Liver (tissue), 9 donors: ENCODE results near the gene ARFGAP2. TPM values are rescaled to one million over a fixed set of nuclear protein-coding genes. Genes with fewer than 3 reads are reported as not detected.

ENCODE experiments used
- DNase-seq: peaks from one replicate; pipeline ENCODE4 v3.0.0-alpha.2; 2017; ENCODE audit warnings: low spot score
- H3K27ac ChIP-seq, 2 donors: one replicate each; pipeline ENCODE4 v1.7.0; 2013; ENCODE audit warnings: inconsistent platforms in 2 of 2, low read length in 2 of 2, control low read depth in 1 of 2, low read depth in 1 of 2, mild to moderate bottlenecking in 1 of 2
- H3K27me3 ChIP-seq, 4 donors: one replicate each; pipeline versions ENCODE4 v1.6.1 to v1.7.0; 2013; ENCODE audit warnings: low read length in 3 of 4, inconsistent platforms in 1 of 4, mild to moderate bottlenecking in 1 of 4, moderate library complexity in 1 of 4; ENCODE audit not compliant: control insufficient read depth in 4 of 4, insufficient read depth in 4 of 4
- H3K36me3 ChIP-seq, 4 donors: one replicate each; pipeline versions ENCODE4 v1.6.1 to v1.7.0; 2013; ENCODE audit warnings: low read length in 3 of 4, mild to moderate bottlenecking in 3 of 4, low read depth in 1 of 4, moderate library complexity in 1 of 4; ENCODE audit not compliant: control insufficient read depth in 4 of 4, insufficient read depth in 3 of 4
- H3K4me1 ChIP-seq, 4 donors: one replicate each; pipeline versions ENCODE4 v1.6.1 to v1.7.0; 2013; ENCODE audit warnings: low read length in 3 of 4, mild to moderate bottlenecking in 3 of 4, moderate library complexity in 1 of 4; ENCODE audit not compliant: control insufficient read depth in 4 of 4, insufficient read depth in 4 of 4
- H3K4me3 ChIP-seq, 3 donors: one replicate each; pipeline versions ENCODE4 v1.6.1 to v1.7.0; 2013; ENCODE audit warnings: low read length in 3 of 3, control low read depth in 1 of 3, low read depth in 1 of 3, mild to moderate bottlenecking in 1 of 3
- H3K9ac ChIP-seq, 2 donors: one replicate each; pipeline ENCODE4 v1.7.0; 2013; ENCODE audit warnings: low read length in 2 of 2, mild to moderate bottlenecking in 2 of 2, moderate library complexity in 2 of 2, control low read depth in 1 of 2, low read depth in 1 of 2
- H3K9me3 ChIP-seq, 4 donors: one replicate each; pipeline versions ENCODE4 v1.6.1 to v1.7.0; 2013; ENCODE audit warnings: low read length in 3 of 4; ENCODE audit not compliant: control insufficient read depth in 4 of 4
- ATF3 ChIP-seq: IDR thresholded peaks from 2 replicates; pipeline ENCODE4 v1.6.1; 2016; ENCODE audit warnings: antibody characterized with exemption
- CTCF ChIP-seq: fragments of 150-350 bp; IDR thresholded peaks from 2 replicates; pipeline ENCODE4 v1.5.1; 2017; ENCODE audit warnings: improper control_type of control experiment, low read depth, low read length; ENCODE audit not compliant: missing input control
- EGR1 ChIP-seq, 2 donors: IDR thresholded peaks; 2 replicates each; pipeline ENCODE4 v1.6.1; 2016 to 2018; ENCODE audit warnings: antibody characterized with exemption in 2 of 2, low read depth in 2 of 2
- FOXA1 ChIP-seq: IDR thresholded peaks from 2 replicates; pipeline ENCODE4 v1.6.1; 2016; ENCODE audit warnings: antibody characterized with exemption
- FOXA2 ChIP-seq: IDR thresholded peaks from 2 replicates; pipeline ENCODE4 v1.6.1; 2016; ENCODE audit warnings: antibody characterized with exemption
- HNF4A ChIP-seq, 2 donors: conservative IDR thresholded peaks; 2 replicates each; pipeline ENCODE4 v1.6.1; 2016; ENCODE audit warnings: antibody characterized with exemption in 2 of 2, mild to moderate bottlenecking in 2 of 2
- HNF4G ChIP-seq: IDR thresholded peaks from 2 replicates; pipeline ENCODE4 v1.6.1; 2016; ENCODE audit warnings: antibody characterized with exemption
- JUND ChIP-seq, 2 donors: IDR thresholded peaks; 2 replicates each; pipeline ENCODE4 v1.6.1; 2016; ENCODE audit warnings: antibody characterized with exemption in 2 of 2
- NR2F2 ChIP-seq: IDR thresholded peaks from 2 replicates; pipeline ENCODE4 v1.6.1; 2016; ENCODE audit warnings: antibody characterized with exemption
- RAD21 ChIP-seq, 2 donors: IDR thresholded peaks; 2 replicates each; pipeline ENCODE4 v1.6.1; 2016; ENCODE audit warnings: antibody characterized with exemption in 2 of 2, mild to moderate bottlenecking in 2 of 2
- REST ChIP-seq: IDR thresholded peaks from 2 replicates; pipeline ENCODE4 v1.6.1; 2016; ENCODE audit warnings: antibody characterized with exemption, mild to moderate bottlenecking
- RXRA ChIP-seq, 2 donors: IDR thresholded peaks; 2 replicates each; pipeline ENCODE4 v1.6.1; 2017 to 2018; ENCODE audit warnings: antibody characterized with exemption in 2 of 2, mild to moderate bottlenecking in 1 of 2
- SP1 ChIP-seq: IDR thresholded peaks from 2 replicates; pipeline ENCODE4 v1.6.1; 2018; ENCODE audit warnings: antibody characterized with exemption, mild to moderate bottlenecking
- TAF1 ChIP-seq: conservative IDR thresholded peaks from 2 replicates; pipeline ENCODE4 v1.6.1; 2016; ENCODE audit warnings: antibody characterized with exemption, mild to moderate bottlenecking
- YY1 ChIP-seq: IDR thresholded peaks from 2 replicates; pipeline ENCODE4 v1.6.1; 2016; ENCODE audit warnings: antibody characterized with exemption, mild to moderate bottlenecking
- ZBTB33 ChIP-seq: IDR thresholded peaks from 2 replicates; pipeline ENCODE4 v1.6.1; 2016; ENCODE audit warnings: antibody characterized with exemption
- WGBS: extraction: QIAGEN DNeasy Blood & Tissue Kit; methylation state at CpG from one replicate; pipeline ENCODE4 v1.1.7; 2013; 5-methylcytosine and 5-hydroxymethylcytosine counted together
- polyA plus RNA-seq, 2 donors: library from polyadenylated mRNA; stranded (reverse) in 1 of 2; unstranded in 1 of 2; fragments of 200-250 nt in 1 of 2; fragments of >200 nt in 1 of 2; fragmentation: Nextera tagmentation in 1 of 2; extraction: Ambion mirVana in 1 of 2; gene quantifications; one replicate each; pipeline versions ENCODE4 v1.2.1 to v1.2.3, GENCODE V29; 2013 to 2015
- total RNA-seq, 2 donors: library from RNA; depleted of rRNA; stranded (reverse); fragments of >200 nt; gene quantifications; one replicate each; pipeline ENCODE4 v1.2.3, GENCODE V29; 2014
- donor health status: healthy.
- donor health status: healthy.
- donor health status: healthy.
- donor health status: healthy.
- donor health status: healthy.

The ARFGAP2 gene
- total and polyA plus RNA-seq, 4 donors, result 37.3 to 163 (median 53.0) TPM

- H3K9ac ChIP-seq, result no peak overlapping the region
- no peak overlapping the region for H3K4me3 ChIP-seq
- H3K4me1 ChIP-seq, result no peaks in the 10 kb centered on the region
- 95% methylated on average over 3 of the region's 3 CpGs for WGBS
- TF ChIP-seq SP1, result no peak
- no peak for TF ChIP-seq RAD21 (IDR thresholded peaks at IDR 0.05)
- no peak for TF ChIP-seq ZBTB33
- no peak for TF ChIP-seq HNF4A (conservative IDR thresholded peaks at IDR 0.05)
- no peak for TF ChIP-seq RXRA (IDR thresholded peaks at IDR 0.05)
- no peak for TF ChIP-seq ATF3
- no peak for TF ChIP-seq EGR1 (IDR thresholded peaks at IDR 0.05; ENCODE audit: low read depth in 2 of 2)
- no peak for TF ChIP-seq TAF1
- no peak for TF ChIP-seq YY1
- TF ChIP-seq HNF4G, result no peak
- no peaks in the 10 kb centered on the region for H3K9me3 ChIP-seq
- no peak for DNase-seq
- H3K27ac ChIP-seq, result no peak overlapping the region
- H3K27me3 ChIP-seq, result no peaks in the 10 kb centered on the region
- no peaks in the 10 kb centered on the region for H3K36me3 ChIP-seq
Measured at GRCh38 chr11:47144541-47144940, 32.1 kb downstream of the ARFGAP2 start.

GRCh38 chr11:47143322-47143721 is 33.4 kb downstream of the ARFGAP2 start:
- H3K4me1 ChIP-seq, result no peaks in the 10 kb centered on the region
- no peaks in the 10 kb centered on the region for H3K36me3 ChIP-seq
- no peak for DNase-seq
- H3K9me3 ChIP-seq, result no peaks in the 10 kb centered on the region
- WGBS, result 92% methylated on average over 3 of the region's 3 CpGs
- H3K4me3 ChIP-seq, result no peak overlapping the region
- no peak overlapping the region for H3K9ac ChIP-seq
- no peak overlapping the region for H3K27ac ChIP-seq
- no peaks in the 10 kb centered on the region for H3K27me3 ChIP-seq
- TF ChIP-seq JUND (IDR thresholded peaks at IDR 0.05) (peak in 1 of 2 donors; percentile 29), NR2F2 (no peak), RAD21 (IDR thresholded peaks at IDR 0.05) (peak in 1 of 2 donors; percentile 22), HNF4G (no peak)

- H3K4me3 ChIP-seq, result no peak overlapping the region
- no peaks in the 10 kb centered on the region for H3K4me1 ChIP-seq
- WGBS, result 95% methylated on average over 4 of the region's 4 CpGs
- no peak overlapping the region for H3K27ac ChIP-seq
- H3K9ac ChIP-seq, result no peak overlapping the region
- no peak for DNase-seq
- H3K36me3 ChIP-seq, result no peaks in the 10 kb centered on the region
- TF ChIP-seq FOXA2 (no peak), SP1 (no peak), REST (no peak), FOXA1 (no peak), CTCF (no peak), ZBTB33 (no peak), RAD21 (IDR thresholded peaks at IDR 0.05) (no peak)
- no peaks in the 10 kb centered on the region for H3K9me3 ChIP-seq
- no peaks in the 10 kb centered on the region for H3K27me3 ChIP-seq
Measured at GRCh38 chr11:47139878-47140277, 36.8 kb downstream of the ARFGAP2 start.
